ENCODE results near the gene CHMP1B. TPM values are rescaled to one million over a fixed set of nuclear protein-coding genes. Genes with fewer than 3 reads are reported as not detected.
"Not testable (repeated sequence)": the region's sequence is repeated elsewhere in the genome, so short reads cannot be mapped to it uniquely, and the experiment has no call there.

CHMP1B gene
- total RNA-seq, 1 donor from 2014 or later, result 27.1 TPM

DNA sequence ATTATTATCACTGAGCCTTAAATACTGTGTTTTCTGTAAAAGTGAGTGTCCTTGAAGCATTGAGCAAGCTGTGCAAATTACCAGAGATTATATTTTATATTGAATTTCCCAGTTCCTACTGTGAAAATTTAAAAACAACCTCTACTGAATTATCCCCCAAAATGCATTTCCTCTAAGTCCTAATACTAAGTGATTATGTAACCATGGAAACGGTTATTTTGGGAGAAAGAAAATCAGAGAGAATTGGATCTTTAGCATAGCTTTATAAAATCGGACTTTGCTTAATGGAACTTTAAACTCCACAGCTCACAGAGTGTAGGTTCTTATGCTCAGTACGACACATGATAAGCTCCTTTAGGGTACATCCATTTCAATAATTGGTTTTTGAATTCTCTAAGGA, 19.3 kb upstream of the CHMP1B start:
- ATAC-seq (no peak), DNase-seq (ENCODE audit: low spot score) (no peak)
- intact Hi-C loops (cut with DNase I), result no loop called here

DNA sequence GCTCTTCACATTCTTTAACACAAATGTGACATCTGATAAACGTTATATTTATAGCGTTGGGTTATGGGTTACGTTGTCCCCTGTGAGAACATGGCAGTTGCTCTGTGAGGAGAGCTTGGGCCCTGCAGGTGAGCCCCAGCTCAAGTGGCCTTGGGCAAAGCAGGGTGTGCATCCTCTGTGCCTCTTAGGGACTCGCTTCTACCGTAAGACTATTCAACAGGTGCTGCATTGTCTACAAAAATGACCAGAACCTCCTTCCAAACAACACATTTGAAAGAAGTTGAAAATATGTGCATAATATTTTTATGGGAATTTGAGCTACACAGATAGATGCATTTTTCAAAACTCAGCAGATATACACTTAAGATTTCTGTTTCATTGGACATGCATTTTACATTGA, 16.4 kb upstream of the CHMP1B start:
- ATAC-seq (no peak), DNase-seq (ENCODE audit: low spot score) (no peak)
- intact Hi-C loops (cut with DNase I), result no loop called here

DNA sequence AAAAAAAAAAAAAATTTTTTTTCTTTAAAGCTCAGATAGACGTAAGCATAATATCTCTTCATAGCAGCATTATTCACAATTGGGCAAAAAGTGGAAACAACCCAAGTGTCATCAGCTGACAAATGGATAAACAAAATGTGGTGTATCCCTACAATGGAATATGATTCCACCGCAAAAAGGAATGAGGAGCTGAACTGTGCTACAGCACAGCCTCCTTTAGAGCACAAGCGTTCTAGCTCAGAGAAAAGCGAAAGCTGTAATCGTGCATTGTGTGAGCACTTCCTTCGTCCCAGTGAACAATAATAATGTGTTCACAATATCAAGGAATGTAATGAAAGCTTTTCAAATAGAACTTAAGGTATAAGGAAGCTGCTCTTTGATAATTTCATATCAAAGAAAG, 11.7 kb upstream of the CHMP1B start:
- ATAC-seq (no peak), DNase-seq (ENCODE audit: low spot score) (no peak)
- intact Hi-C loops (cut with DNase I), result no loop called here

DNA sequence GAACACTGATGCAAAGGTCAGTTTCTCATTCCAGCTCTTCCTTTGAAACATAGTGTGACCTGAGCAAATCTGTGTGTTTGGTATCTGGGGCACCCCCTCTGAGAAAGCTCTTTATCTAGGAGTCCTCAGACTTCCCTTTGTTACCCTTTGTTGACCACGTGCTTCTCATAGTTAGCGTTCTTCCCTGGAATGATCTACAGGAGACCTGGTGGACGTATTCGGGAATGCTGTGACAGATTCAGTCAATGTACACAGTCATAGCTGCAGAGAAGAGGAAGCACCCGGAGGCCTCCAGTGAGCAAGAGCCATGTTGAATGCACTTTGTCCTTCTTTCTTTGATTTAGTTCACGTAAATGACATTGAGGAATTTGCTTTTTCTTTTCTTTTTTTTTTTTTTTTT, 10.7 kb upstream of the CHMP1B start:
- DNase-seq (ENCODE audit: low spot score) (no peak), ATAC-seq (no peak)
- intact Hi-C loops (cut with DNase I), result no loop called here

DNA sequence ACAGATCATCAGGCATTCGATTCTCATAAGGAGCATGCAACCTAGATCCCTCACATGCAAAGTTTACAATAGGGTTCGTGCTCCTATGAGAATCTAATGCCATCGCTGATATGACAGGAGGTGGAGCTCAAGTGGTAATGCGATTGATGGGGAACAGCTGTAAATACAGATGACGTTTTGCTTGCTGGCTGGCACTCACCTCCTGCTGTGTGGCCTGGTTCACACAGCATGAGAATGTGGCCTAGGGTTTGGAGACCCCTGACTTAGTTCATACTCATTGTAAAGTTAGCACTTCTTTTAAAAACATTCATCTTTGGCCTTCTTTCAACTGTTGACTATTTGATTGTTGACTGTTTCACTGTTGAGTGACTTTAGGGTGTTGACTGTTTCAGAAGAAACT, 8.7 kb upstream of the CHMP1B start:
- intact Hi-C loops (cut with DNase I), result no loop called here
- DNase-seq (ENCODE audit: low spot score) (no peak), ATAC-seq (no peak)

DNA sequence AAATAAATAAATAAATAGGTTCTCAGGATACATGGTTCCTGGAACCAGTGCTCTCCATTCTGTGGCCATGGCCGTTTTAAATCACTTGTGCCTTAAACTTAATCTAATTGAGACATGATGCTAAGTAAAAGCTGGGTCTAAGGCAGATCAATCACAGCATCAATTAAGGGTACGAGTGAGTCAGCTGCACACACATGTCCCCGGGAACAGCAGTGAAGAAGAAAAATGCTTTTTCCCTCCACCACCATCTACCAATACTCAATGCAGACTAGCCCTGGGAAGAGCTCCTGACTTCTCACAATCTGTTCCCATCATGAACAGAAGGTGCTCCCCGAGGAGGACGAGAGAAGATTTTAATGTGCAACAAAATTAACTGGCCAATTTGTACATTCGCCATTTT, 6.8 kb upstream of the CHMP1B start:
- no peak for ATAC-seq
- intact Hi-C loops (cut with DNase I), result no loop called here
- no peak for DNase-seq (ENCODE audit: low spot score)

DNA sequence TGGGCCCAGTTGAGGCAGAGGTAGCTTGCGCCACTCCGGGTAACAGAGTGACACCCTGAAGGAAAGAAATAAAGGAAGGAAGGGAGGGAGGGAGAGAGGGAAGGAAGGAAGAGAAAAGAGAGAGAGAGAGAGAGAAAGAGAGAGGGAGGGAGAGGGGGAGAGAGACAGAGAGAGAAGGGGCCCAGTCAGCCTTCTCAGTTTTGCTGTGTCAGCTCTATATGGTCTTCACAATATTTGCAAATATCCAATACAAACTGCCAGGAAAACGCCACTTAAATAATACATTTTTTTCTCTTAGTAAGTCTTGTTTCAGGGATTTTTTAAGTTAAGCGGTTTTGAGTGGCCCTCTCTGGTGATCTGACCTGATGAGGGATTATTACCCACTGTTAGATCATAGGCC, 5.6 kb upstream of the CHMP1B start:
- ATAC-seq, result no peak
- no peak for DNase-seq (ENCODE audit: low spot score)
- intact Hi-C loops (cut with DNase I), result no loop called here

DNA sequence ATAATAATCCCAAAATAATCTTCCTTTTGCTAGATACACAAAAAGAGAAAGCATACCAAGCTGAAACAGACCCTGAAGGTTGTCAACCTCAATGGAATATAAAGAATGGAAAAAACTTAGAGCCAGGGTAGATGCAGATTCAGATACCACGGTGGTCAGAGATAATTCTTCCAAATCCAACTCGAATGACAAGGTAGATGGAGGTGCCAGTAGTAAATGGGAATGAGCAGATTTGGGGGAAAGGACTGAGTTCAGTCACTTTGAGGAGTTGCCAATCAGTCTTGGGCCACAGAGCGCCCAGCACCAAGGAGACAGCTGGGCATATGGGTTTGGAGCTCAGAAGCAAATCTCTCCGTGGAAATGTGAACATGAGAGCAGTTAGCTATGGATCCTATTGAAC, 3.4 kb upstream of the CHMP1B start:
- DNase-seq (ENCODE audit: low spot score) (no peak), ATAC-seq (no peak)
- intact Hi-C loops (cut with DNase I), result no loop called here

DNA sequence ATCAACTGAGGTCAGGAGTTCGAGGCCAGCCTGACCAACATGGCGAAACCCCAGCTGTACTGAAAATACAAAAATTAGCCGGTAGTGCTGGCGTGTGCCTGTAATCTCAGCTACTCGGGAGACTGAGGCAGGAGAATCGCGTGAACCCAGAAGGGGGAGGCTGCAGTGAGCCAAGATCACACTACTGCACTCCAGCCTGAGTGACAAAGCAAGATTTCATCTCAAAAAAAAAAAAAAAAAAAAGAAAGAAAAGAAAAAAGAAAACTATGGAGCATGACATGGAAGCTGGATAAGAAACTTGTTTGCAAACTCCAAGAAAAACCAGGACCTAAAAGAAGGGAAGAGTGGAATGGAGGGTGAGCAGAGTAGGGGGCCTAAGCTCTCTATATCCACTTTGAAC, 1.9 kb upstream of the CHMP1B start:
- no peak for ATAC-seq
- DNase-seq (ENCODE audit: low spot score), result no peak
- intact Hi-C loops (cut with DNase I), result no loop called here

DNA sequence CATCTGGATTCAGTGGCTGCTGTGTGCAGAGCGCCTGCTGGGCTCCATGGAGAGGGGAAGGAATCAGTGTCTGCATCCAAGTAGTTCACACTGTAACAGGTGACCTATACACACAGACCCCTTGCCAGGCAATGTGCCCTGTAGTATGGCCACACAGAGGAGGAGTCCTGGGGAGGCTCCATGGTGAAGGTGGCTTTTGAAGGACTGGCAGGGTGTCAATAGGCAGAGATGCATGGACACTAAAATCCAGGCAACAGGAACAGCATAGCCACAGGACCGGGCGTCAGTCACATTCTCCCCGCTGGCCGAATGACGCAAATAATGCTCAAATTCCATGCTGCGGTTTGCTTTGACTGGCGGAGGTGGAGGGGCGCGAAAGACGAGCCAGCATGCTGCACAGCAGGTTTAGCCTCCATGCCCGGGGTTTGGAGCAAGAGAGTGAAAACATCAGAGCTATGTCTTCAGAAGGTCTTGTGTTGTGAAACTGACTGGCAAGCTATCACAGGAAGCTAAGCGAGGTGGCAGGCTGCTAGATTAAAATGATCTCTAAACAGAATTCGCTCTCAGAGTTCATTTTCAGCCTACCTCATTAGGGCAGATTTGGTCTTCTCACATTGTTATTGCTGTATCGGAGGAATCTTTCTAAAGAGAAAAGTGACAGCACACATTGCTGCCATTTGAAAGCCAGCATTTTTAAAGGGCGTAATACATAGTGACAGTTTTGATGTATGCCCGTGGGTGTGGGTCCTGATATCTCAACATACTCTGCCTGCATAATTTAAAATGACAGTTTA, 1.2 kb upstream of the CHMP1B start:
- intact Hi-C loops (cut with DNase I), result no loop called here
- ATAC-seq (peak; percentile 75), DNase-seq (ENCODE audit: low spot score) (peak; percentile 79)

DNA sequence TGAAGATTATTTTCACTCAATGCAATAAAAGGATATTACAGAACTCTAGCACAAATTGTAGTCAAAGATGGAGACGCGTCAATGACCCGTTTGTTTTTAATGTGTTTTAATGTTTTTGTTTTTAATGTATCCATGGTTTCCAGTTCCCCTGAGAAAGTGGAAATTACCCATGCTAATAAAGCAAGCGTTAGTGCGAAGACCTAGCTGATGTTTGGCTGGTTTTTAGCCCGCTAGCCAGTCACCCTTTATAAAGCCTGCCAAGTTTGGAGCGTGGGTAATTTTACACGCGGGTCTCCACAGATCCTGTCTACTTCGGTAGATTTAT, 430 bp upstream of the CHMP1B start:
- ATAC-seq, result peak; percentile 81
- no peak for DNase-seq (ENCODE audit: low spot score)
- intact Hi-C loops (cut with DNase I), result no loop called here

DNA sequence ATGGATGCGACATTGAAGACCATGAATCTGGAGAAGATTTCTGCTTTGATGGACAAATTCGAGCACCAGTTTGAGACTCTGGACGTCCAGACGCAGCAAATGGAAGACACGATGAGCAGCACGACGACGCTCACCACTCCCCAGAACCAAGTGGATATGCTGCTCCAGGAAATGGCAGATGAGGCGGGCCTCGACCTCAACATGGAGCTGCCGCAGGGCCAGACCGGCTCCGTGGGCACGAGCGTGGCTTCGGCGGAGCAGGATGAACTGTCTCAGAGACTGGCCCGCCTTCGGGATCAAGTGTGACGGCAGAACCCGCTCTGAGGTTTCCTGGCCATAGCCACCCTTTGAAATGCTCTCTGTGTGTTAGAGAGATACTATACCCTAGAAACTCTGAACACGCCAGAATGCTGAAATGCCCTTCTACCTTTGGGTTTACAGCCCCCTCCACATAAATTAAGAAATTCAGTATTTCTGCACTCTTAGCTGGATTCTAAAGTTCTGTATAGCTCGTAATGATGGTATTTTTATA, 659 bp downstream of the CHMP1B start:
- DNase-seq (ENCODE audit: low spot score) (no peak), ATAC-seq (peak; percentile 9)
- intact Hi-C loops (cut with DNase I), result no loop called here

DNA sequence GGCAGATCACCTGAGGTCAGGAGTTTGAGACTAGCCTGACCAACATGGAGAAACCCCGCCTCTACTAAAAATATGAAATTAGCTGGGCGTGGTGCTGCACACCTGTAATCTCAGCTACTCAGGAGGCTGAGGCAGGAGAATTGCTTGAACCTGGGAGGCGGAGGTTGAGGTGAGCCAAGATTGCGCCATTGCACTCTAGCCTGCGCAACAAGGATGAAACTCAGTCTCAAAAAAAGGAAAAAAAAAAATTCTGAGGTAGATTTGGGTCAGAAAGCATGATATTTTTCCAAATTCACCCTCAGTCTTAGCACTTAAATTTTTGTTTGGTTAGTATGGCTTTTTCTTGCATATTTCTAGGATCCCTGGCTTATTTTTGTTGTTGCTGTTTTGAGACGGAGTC, 3.3 kb downstream of the CHMP1B start:
- DNase-seq (ENCODE audit: low spot score); intact Hi-C loops (cut with DNase I); ATAC-seq: not testable (repeated sequence)

DNA sequence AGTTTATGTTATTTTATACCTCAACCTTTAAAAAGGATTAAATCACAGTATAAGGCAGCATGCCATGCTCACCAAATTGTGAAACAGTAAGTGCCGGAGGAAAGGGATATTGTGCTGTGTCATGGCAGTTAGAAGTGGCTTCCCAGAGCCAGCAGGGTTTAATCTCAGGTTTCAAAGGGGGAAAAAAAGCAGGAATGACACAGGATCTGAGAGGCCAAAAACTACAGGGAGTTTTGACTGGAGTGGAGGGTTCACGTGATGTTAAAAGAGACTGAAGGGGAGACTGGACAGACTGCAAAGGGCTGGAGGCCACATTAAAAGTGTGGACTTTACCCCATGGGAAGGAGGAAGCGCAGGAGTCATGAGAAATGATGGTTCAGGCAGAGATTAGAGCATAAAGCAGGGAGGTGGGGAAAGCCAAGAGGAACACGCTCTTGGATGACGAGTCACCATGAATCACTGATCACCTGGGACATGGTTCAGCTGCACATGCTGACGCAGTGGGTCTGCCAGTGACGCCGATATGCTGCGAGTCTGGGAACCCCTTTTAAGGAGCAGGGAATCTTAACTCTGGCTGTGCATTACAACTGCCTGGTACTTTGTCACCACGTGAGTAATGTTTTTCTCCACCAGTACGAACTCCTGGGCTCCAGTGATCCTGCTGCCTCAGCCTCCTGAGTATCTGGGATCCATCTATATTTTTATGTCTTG, 6.1 kb downstream of the CHMP1B start:
- no peak for DNase-seq (ENCODE audit: low spot score)
- intact Hi-C loops (cut with DNase I), result no loop called here
- peak; percentile 92 for ATAC-seq

DNA sequence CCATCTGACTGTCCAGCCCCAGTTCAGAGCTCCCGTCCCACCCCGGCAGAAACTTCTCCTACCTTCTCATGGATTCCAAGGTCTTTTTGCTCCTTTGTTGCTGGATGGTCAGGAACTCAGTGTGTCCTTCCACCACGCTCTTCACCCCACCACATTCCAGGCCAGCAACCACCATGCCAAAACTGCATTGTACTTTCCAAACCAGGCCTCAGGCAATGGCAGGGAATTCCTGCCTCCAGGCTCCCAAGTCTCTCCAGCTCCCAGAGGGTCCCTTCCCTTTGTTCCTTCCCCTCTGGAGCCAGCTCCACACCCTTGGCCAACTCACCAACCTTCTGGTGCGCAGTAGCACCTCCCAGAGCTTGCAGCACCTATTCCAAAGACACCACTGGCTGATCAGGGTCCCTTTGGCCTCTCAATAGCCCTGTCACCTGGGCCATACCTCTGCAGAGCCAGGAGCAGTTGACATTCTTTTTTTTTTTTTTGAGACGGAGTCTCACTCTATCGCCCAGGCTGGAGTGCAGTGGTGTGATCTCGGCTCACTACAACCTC, 8.1 kb downstream of the CHMP1B start:
- DNase-seq (ENCODE audit: low spot score) (no peak), ATAC-seq (no peak)
- intact Hi-C loops (cut with DNase I), result no loop called here

DNA sequence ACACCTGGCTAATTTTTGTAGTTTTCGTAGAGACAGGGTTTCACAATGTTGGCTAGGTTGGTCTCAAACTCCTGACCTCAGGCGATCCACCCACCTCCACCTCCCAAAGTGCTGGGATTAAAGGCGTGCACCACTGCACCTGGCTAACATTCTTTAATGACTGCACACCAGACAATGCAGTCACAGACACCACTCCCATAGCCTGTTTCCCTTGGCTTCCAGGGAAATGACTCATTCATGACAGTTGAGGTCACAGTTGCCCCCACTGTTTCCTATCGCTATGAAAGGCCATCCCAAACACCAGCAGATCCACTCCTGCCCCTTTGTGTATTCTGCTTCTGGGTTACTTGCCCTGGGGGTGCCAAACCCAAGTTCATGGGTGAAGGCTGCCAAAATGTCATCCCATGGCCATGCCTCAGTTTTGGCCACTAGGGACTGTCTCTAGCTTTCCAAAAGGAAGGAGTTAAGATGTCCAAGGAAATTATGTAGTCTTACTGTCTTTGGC, 8.7 kb downstream of the CHMP1B start:
- no peak for DNase-seq (ENCODE audit: low spot score)
- intact Hi-C loops (cut with DNase I), result no loop called here
- no peak for ATAC-seq

DNA sequence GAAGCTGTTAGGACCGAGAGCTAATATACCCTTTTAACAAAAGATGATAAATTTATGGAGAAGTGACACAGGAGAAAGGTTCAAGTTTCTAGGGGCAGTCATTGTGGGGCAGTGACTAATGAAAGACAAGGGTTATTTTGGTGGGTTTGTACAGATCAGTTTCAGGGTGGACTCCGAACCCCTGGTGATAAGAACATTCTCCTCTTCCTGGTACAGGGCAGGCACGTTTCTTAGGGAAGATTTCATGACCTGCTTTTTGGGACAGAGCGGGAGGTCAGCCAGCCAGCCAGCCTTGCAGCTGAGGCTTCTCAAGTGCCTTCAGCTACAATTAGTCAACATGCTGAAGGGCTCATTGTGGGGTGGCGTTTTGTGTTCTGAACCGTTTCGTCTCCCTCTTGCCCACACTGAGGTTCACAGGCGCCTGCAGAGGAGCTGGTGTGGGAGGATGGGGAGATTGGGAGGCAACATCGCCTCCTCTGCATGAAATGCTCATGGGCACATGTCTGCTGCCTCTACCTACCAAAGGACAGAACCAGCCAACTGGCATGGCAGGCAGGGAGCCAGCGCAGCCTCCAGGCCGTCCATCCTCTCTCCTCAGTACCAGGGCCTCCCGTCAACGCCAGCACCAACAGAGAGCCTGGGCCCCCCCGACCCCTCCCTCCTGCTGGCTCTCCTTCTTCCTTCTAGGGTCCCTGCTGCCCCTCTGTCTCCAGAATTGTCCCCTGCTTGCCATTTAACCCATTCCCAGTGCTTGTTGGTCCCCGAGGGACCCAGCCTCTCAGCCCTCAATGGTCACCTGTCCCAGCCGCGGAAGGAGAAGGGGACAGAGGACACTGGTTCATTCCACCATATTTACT, 9.6 kb downstream of the CHMP1B start:
- intact Hi-C loops (cut with DNase I), result no loop called here
- DNase-seq (ENCODE audit: low spot score) (no peak), ATAC-seq (no peak)

DNA sequence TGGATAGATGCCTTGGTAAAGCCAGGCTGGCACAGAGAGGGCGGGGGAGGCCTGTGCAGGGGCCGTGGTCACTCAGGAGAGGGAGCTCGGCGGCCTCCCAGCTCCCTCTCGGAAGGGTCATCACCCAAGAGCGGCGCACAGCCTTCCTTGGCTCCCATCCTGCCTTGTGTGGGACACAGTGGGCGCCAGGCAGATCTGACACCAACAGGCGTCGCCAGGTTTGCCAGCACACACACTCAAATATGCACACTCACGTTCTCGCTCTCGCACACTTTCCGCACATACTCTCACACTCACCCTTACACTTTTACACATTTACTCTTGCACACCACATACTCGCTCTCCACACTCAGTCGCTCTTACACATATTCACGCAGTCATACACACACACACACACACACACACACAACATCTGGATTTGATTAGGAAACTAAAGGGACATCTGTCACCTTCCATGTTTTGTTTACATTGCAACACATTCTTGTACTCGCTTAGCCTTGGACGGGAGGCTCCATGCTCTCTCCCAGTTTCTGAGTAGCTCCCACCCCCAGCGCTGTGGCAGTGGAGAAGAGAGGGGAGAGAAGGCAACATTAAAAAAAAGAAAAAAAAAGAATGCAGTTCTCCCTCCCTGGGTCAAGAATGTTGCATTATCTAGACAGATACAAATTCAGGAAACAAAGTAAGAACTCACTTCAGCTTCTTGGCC, 10.5 kb downstream of the CHMP1B start:
- DNase-seq (ENCODE audit: low spot score), result no peak
- ATAC-seq, result no peak
- intact Hi-C loops (cut with DNase I), result no loop called here
